Keratinocyte (primary cell): ENCODE results near the gene KIF11.

ENCODE experiments used
- CTCF ChIP-seq, 3 experiments: IDR thresholded peaks in 1 of 3; conservative IDR thresholded peaks in 1 of 3; optimal IDR thresholded peaks in 1 of 3; 2 replicates in 2 of 3; 3 replicates in 1 of 3; pipeline versions ENCODE3 to v1.5.1; 2011; ENCODE audit warnings: low read length in 3 of 3, mild to moderate bottlenecking in 3 of 3, moderate library complexity in 2 of 3, control low read depth in 1 of 3, inconsistent platforms in 1 of 3; ENCODE audit not compliant: insufficient read depth in 2 of 3; ENCODE audit errors: extremely low read depth in 1 of 3
- EZH2 ChIP-seq: IDR thresholded peaks from one replicate; pipeline ENCODE4 v1.6.1; 2012; ENCODE audit warnings: inconsistent platforms, mild to moderate bottlenecking, low read length, moderate library complexity

GRCh38 chr10:92567952-92568600 lies 24.9 kb upstream of the KIF11 start:
- TF ChIP-seq EZH2: no peak
- no peak for TF ChIP-seq CTCF (optimal IDR thresholded peaks at IDR 0.05 in 1 of 3, IDR thresholded peaks at IDR 0.05 in 1 of 3, conservative IDR thresholded peaks at IDR 0.05 in 1 of 3; ENCODE audit: extremely low read depth in 1 of 3, insufficient read depth in 2 of 3, low read length in 3 of 3)
